ENCODE measurements around the gene EPN2.

EPN2 gene

GRCh38 chr17:19370493-19370960, 133.4 kb downstream of the EPN2 start:
- Histone ChIP-seq H3K4me1 (no peaks in the 10 kb centered on the region), H3K4me3 (ENCODE audit: low read depth, low read length) (no peak overlapping the region)

GRCh38 chr17:19371259-19372010, 134.3 kb downstream of the EPN2 start:
- Histone ChIP-seq H3K4me1 (no peaks in the 10 kb centered on the region), H3K9me3 (no peaks in the 10 kb centered on the region), H3K27me3 (no peaks in the 10 kb centered on the region), H3K4me3 (ENCODE audit: low read depth, low read length) (no peak overlapping the region), H3K36me3 (no peaks in the 10 kb centered on the region)
- no peak for TF ChIP-seq CTCF (IDR thresholded peaks at IDR 0.05; ENCODE audit: low read depth, low read length)
- DNase-seq, result no peak

More at GRCh38 chr17:19370493-19370960, 133.4 kb downstream of the EPN2 start:
- Histone ChIP-seq H3K27me3 (no peaks in the 10 kb centered on the region), H3K36me3 (no peaks in the 10 kb centered on the region), H3K9me3 (no peaks in the 10 kb centered on the region)
- no peak for DNase-seq
- no peak for TF ChIP-seq CTCF (IDR thresholded peaks at IDR 0.05; ENCODE audit: low read depth, low read length)

- H3K9me3 ChIP-seq, result no peaks in the 10 kb centered on the region
- no peaks in the 10 kb centered on the region for H3K36me3 ChIP-seq
- no peaks in the 10 kb centered on the region for H3K27me3 ChIP-seq
- DNase-seq, result no peak
- no peak for TF ChIP-seq CTCF (IDR thresholded peaks at IDR 0.05; ENCODE audit: low read depth, low read length)
- H3K4me1 ChIP-seq, result no peaks in the 10 kb centered on the region
- H3K4me3 ChIP-seq (ENCODE audit: low read depth, low read length), result no peak overlapping the region
These were observed 134.8 kb downstream of the EPN2 start for GRCh38 chr17:19372011-19372370.

GRCh38 chr17:19372439-19372838, 135.3 kb downstream of the EPN2 start:
- Histone ChIP-seq H3K27me3 (no peaks in the 10 kb centered on the region), H3K4me3 (ENCODE audit: low read depth, low read length) (no peak overlapping the region), H3K4me1 (no peaks in the 10 kb centered on the region), H3K36me3 (no peaks in the 10 kb centered on the region), H3K9me3 (no peaks in the 10 kb centered on the region)
- DNase-seq, result no peak
- no peak for TF ChIP-seq CTCF (IDR thresholded peaks at IDR 0.05; ENCODE audit: low read depth, low read length)

GRCh38 chr17:19372866-19373504, 135.8 kb downstream of the EPN2 start:
- H3K9me3 ChIP-seq, result no peaks in the 10 kb centered on the region
- H3K36me3 ChIP-seq, result no peaks in the 10 kb centered on the region
- no peak for TF ChIP-seq CTCF (IDR thresholded peaks at IDR 0.05; ENCODE audit: low read depth, low read length)
- no peak overlapping the region for H3K4me3 ChIP-seq (ENCODE audit: low read depth, low read length)
- no peaks in the 10 kb centered on the region for H3K27me3 ChIP-seq
- no peak for DNase-seq
- H3K4me1 ChIP-seq, result no peaks in the 10 kb centered on the region

GRCh38 chr17:19374136-19374535, 137.0 kb downstream of the EPN2 start:
- H3K9me3 ChIP-seq, result no peaks in the 10 kb centered on the region
- H3K4me1 ChIP-seq, result no peaks in the 10 kb centered on the region
- no peak for TF ChIP-seq CTCF (IDR thresholded peaks at IDR 0.05; ENCODE audit: low read depth, low read length)

More at GRCh38 chr17:19374136-19374535, 137.0 kb downstream of the EPN2 start:
- no peak for DNase-seq
- no peaks in the 10 kb centered on the region for H3K27me3 ChIP-seq
- no peaks in the 10 kb centered on the region for H3K36me3 ChIP-seq
- no peak overlapping the region for H3K4me3 ChIP-seq (ENCODE audit: low read depth, low read length)

All from BE2C (cell line).